GM19372 (cell line): ENCODE results near the gene ATG4D.

ENCODE experiments used
- ATAC-seq: cut with Tn5 transposase; IDR thresholded peaks from one replicate; pipeline ENCODE4 v1.9.1; 2021; ENCODE audit warnings: mild to moderate bottlenecking, low read depth, moderate library complexity; ENCODE audit not compliant: unreplicated experiment

ATG4D gene

DNA sequence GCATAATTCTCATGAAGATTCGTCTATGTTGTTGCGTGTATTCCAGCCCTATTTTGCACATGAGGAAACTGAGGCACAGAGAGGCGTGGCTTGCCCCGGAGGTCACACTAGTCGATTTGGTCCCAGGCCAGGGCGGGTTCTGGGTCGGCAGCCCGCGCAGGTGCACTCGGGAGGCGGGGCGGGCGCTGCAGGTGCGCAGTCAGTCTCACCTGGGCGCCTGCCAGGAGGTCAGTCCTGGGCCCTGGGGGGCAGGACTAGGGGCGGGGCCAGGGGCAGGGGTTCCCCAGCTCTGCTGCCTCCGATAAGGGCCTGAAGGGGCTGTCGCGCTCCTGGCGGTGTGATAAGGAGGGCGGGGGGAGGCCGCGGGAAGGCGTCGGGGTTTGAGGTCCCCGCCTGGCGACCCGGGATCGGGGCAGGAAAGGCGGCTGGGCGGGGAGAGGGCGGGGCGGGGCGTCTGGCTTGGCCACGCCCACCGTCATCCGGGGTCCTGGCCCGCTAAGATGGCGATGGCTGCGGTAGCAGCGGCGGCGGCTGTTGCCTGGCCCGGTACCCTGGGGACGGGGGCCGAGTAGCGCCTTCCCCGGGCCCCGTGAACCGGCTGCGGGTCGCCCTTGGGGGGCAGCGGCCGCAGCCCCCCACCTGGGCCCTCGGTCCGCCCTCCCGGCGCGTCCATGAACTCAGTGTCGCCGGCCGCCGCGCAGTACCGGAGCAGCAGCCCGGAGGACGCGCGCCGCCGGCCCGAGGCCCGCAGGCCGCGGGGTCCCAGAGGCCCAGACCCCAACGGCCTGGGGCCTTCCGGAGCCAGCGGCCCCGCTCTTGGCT, at the start of gene ATG4D:
Gene ATG4D, plus strand, starts transcription at position 485 of the 822 bp plus-strand sequence. Its CDS starts 187 bp downstream, at position 672.
- peak; percentile 70 for ATAC-seq

DNA sequence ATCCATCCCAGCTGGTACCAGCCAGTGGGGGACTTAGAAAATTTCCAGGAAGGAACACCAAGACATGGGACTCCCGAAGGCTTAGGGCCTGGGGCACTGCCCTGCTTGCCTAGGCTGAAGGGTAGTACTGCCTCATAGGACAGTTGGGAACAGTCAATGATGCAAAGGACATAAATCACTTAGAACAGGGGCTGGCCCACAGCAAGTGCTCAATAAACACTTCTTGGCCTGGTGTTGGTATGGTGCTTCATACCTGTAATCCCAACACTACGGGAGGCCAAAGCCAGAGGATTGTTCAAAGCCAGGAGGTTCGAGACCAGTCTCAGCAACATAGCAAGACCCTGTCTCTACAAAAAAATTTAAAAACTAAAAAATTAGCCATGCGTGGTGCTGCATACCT, 46.3 kb upstream of the ATG4D start:
- ATAC-seq: no peak

DNA sequence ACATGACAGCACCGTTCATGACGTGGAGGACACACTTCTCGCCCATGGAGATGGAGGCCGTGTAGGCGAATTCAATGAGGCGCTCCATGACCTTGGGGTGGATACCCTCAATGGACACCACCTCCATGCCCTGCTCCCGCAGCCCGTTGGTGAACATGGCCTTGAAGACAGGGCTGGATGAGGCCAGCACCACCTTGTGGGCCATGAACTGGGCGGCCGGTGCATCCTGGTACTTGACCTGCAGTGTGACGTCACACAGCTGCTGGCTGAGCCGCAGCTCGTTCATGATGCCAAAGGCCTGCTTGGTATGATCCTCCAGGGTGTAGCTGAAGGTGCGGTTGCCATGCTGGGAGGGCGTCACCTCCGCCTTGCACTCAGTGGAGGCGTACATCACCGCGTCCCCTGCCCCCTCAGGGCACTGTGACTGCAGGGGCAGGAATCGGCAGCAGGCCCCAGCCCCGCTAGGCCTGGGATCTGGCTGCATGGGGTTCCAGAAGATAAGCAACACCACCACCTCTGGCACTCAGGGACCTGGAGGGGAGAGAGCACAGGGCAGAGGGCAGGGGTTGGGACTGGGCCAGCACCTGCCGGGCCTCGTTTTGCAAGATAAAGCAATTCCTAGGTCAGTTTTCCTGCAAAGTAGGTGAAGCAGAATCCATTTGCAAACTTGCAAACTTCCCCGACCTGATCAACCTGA, 44.0 kb upstream of the ATG4D start:
- no peak for ATAC-seq

DNA sequence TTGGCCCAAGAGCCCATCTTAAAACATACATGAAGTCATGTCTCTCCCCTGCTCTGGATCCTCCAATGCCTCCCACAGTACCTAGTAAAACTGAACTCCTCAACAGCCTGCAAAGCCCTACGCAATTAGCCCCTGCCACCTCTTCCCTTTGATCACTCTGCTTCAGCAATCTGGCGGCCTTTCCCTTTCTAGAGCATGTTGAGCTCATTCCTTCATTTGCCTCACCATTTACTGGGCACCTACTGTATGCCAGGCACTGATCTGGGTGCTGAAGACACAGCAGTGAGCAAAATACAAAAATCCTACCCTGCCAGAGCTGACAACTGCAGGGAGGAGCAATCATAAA, 43.5 kb upstream of the ATG4D start:
- ATAC-seq: no peak

DNA sequence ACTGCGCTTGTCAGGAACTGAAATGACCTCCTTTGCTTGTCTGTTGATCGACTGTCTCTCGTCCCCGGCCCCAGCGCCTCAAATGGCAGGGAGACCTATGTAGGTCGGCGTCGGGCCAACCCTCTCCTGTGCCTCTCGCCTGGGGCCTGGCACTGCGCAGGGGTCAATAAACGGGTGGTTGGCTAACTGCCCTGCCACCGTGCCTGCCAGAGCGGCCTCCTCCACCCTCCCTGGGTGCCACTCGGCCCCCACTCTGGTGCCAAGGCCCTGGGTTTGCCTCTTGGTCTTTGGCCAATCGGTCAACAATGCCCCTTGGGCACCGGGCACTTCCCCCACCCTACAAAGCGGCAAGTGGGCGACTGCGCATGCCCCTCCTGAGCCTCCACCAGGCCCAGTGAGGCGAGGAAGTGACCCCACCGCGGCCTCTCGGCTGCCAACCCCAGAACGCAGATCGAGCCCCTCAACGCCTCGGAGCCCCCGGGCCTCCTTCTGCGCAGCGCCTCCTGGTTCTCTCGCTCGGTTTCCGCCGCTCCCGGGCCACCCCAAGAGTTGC, 41.7 kb upstream of the ATG4D start:
- ATAC-seq: peak; percentile 34

DNA sequence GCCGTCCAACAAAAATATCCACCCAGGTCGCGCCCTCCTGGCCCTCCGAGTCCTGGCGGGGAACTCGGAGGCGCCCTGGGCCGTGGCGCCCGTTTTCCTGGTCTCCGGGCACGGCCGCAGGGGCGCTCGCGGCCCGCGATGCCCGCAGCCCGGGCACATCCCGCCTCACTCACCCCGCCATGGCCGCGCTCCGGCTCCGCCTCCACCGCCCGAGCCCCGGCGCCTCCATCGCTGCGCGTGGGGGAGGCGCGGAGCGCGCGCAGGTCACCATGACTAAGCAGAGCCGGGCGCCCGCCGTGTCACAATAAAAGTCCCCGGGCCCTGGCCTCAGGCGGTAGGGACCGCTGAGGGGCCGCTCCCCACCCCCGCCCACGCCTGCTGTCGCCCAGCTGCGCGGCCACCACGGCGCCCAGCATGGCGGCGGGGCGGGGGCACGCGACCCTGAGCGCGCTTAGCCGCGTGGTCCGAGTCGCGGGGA, 41.1 kb upstream of the ATG4D start:
- ATAC-seq: peak; percentile 82

DNA sequence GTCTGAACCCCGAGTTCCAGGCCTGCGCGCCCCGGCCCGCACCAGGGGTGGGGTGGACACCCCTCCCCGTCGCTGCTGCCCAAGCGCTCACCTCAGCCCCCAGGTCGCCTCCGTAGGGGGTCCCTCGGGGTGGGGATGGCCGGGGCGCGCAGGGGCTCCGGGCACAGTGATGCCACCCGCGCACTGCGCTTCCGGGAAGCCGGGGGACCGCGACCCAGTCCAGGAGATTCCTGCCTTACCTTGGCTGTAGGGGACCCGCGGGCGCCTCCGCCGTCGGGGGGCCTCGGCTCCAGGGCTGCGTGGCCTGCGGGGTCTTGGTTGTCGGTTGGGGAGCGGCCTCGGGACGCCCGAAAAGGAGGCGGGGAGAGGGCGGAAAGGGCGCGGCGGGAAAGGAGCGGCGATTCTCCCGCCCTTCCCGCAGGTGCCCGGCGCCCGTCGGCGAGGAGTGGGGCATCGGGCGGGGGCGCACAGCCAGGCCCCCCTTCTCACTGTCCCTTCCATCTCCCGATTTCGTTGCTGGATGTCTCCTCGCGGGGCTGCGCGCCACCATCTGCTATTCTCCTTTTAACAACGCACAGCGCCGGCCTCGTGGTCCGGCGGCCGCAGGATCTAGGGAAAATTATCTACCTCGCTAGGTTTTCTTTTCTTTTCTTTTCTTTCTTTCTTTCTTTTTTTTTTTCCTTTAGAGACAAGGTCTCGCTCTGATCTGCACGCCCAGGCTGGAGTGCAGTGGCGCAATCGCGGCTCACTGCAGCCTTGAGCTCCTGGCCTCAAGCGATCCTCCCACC, 40.5 kb upstream of the ATG4D start, which contains the start of gene KEAP1:
Gene KEAP1, minus strand, starts transcription at position 355 of the 788 bp plus-strand sequence. CDS start 3,323 bp downstream, outside the sequence.
- no peak for ATAC-seq

DNA sequence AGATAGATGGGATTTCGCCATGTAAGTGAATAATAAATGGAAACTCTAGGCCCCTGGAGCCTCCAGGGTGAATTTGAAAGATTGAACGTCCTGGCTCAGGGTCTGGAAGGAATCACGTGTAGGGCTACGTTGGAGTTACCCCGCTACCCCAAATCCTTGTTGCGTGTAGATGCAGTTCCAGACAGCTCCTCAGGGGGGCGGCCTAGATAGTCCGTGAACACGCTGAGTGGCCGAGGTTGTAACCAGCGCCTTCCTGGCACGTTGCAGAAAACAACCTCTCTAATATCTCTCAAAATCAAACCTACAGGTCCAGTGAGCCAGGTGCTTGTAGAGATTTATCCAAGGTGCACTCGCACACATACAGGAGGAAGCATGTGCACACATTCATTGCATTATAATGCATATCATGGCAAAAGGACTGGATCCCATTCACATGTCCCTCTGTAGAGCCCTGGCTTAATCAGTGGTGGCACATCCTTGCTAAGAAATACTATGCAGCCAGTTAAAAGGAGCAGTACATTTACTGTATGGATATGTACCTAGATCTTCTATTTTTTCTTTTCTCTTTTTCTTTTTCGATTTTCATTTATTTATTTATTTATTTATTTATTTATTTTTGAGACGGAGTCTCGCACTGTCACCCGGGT, 38.0 kb upstream of the ATG4D start:
- ATAC-seq: no peak

DNA sequence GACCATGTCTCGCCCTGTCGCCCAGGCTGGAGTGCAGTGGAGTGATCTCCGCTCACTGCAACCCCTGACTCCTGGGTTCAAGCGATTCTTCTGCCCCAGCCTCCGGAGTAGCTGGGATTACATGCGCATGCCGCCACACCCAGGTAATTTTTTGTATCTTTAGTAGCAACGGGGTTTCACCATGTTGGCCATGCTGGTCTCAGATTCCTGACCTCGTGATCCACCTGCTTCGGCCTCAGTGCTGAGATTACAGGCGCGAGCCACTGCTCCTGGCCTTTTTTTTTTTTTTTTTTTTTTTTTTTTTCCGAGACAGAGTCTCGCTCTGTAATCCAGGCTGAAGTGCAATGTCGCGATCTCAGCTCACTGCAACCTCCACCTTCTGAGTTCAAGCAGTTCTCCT, 35.7 kb upstream of the ATG4D start:
- no peak for ATAC-seq

DNA sequence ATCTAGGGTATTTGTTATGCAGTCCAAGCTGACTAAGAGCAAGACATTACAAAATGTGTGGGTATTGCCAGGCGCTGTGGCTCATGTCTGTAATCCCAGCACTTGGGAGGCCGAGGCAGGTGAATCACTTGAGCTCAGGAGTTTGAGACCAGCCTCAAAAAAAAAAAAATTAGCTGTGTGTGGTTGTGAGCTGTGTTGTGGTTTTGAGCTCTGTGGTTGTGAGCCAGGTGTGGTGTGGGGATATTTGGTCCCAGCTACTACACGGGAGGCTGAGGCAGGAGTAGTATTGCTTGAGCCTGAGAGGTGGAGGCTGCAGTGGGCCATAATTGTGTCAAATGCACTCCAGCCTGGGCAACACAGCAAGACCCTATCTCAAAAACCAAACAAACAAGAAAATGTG, 35.0 kb upstream of the ATG4D start:
- no peak for ATAC-seq

DNA sequence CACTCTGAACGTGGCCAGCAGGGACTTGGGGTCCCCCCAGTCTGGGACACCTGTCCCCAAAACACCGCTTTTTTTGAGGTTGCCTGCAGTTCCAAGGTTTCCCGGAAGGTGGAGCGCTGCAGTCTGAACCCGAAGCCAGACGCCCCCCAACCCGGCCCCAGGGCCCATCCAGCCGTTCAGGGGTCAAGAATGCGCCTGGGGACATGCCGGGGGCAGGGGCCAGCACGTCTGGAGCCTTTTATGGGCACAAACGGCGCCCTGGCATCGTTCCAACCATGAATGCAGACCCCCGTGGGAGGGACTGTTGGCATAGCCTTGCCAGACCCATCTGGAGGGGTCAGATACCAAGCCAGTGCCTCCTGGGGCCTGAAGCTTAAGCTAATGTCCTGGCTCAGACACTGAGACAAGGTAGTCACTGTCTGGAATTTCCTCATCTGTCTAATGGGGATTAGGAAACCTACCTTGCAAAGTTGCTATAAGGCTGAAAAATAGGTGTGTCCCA, 33.4 kb upstream of the ATG4D start:
- no peak for ATAC-seq

DNA sequence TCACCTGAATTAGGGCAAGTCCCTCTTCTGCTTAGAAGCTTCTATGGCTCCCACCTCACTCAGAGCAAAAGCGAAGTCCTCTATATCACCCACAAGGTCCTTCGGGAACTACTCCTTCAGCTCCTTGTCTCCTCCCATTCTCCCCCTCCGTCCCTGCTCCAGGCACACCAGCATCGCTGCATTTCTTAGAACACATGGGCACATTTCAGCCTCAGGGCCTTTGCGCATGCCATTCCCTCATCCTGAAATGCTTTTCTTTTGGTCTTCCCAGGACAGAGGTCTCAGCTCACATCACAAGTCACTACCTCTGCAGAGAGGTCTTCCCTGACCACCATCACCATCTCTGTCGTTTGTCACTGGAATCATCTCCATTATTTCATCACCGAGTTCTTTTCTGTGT, 30.5 kb upstream of the ATG4D start:
- no peak for ATAC-seq

DNA sequence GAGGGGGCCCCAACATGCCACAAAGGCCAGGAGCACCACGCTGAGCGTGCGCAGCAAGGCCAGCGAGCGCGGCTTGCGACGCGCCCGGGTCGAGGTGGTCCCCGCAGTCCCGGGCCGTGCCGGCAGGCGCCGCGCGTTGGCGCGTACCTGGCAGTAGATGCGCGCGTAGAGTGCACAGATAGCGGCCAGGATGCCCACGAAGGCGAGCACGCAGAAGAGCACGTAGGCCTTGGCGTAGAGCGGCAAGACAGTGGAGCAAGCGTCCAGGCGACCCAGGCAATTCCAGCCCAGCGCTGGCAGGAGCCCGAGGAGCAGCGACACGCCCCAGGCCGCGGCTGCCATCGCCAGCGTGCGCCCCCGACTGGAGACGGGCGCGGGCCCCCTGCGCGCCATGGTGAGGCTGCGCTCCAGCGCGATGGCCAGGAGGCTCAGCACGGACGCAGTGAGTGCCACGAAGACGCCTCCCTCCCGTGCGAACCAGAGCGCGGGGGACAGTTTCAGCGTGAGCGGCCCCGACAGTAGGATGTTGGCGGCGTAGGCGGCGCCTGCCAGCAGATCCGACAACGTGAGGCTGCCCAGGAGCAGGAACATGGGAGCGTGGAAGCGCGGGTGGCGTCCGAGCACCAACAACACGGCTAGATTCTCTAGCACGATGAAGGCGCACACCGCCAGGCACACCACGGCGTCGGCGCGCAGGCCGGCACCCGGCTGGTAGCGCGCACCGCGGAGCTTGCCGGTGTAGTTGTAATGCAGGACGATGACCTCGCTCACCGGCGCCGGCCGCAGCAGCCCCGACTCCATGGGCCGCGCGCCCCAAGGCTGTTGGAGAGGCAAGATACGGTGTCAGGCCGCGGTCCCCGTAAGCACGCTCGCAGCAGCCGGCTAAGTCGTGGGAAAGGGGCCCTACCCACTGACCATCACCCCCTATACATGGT, 29.2 kb upstream of the ATG4D start:
- ATAC-seq: no peak

DNA sequence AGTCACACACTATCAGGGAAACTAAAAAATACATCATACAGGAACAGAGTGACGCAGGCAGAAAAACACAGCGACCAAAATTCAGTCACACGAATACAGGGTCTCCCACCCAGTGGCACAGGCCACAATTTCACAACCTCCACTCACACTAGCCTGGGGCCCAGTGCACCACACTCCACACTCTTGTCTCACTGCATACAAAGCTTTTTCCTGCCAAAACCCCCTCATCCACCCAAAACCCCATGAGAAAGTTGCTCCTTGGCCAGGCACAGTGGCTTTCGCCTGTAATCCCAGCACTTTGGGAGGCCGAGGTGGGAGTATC, 27.7 kb upstream of the ATG4D start:
- ATAC-seq: no peak

DNA sequence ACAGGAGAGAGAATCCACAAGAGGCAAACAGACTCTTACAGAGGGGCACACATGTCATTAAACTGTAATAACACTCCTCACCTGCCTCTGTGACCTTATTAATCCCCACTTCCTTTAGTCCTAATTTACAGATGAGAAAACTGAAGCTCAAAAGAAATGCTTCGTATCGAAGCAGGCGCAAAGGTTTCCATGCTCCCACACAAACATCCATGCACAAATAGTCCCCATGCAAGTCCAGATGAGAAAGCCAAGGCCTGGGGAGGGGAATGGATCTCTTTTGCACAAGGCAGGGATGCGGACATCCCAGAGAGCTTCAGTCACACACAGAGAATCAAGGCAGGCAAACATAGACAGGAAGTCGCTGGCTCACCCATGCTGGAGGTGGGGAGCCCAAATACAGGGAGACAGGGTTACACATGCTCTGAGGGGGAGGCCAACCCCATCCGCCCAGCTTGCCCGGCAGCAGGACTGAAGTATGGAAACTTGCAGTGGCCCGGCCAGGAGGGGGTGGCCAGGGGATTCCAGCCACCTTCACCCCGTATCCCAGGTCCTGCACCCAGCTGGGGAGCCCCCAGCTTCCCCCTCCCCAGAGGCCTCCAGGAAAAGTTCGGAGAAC, 26.9 kb upstream of the ATG4D start:
- ATAC-seq: no peak

DNA sequence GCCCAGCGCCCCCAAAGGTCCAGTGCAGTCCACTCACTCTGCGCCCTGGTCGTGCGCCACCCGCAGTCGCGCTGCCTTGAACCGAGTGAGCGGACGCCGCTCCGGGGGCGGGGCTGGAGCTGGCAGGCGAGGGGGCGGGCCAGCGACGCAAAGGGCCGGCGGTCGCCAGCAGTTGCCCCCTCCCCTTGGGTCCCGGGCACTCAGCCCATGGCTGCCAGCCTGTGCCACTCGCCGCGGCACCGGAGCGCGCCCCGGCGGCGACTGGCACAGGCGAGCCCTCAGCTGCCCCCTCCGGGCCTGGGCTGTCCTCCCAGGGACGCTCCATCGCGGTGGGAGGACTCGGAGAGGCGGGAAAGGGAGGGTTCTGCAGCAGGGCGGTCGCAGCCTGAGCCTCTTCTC, 26.3 kb upstream of the ATG4D start, which contains the start of gene S1PR5:
Gene S1PR5, minus strand, starts transcription at position 87 of the 399 bp plus-strand sequence. CDS start 2,436 bp downstream, outside the sequence.
- ATAC-seq: no peak

DNA sequence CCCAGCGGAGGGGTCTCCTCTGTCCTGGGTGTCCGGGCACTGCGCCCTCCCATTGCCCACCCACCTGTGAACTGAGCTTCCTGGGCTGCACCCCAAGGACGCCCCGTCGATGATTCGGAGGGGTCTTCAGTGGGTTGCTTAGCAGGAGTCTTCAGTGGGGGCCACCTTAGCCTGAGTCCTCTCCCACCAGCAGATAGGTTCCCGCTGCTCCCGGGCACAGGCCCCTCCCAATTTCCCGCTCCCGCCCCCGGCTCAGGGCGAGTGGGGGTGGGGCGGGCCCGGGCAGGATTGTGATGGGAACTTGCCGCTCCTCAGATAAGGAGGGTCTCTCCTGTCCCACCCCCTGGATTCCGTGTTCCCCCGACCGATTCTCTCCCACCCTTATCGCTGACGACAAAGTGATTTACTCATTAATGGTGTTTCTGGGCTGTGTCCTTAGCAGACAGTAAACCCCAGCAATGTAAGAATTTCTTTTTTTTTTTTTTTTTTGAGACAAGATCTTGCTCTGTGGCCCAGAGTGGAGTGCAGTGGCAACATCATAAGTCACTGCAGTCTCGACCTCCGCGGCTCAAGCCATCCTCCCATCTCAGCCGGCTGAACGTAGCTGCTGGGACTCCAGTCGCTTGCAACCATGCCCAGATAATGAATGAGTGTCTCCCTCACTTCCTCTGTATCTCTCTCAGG, 25.8 kb upstream of the ATG4D start:
- no peak for ATAC-seq
